ENCODE results near the gene HELZ.
A peak's percentile ranks its signal among the peaks of the same experiment; 100 is the strongest.
"Not testable (repeated sequence)": the region's sequence is repeated elsewhere in the genome, so short reads cannot be mapped to it uniquely, and the experiment has no call there.

Gene HELZ

GRCh38 chr17:67270416-67270815 lies 25.4 kb upstream of the HELZ start:
- DNase-seq = no peak

DNA sequence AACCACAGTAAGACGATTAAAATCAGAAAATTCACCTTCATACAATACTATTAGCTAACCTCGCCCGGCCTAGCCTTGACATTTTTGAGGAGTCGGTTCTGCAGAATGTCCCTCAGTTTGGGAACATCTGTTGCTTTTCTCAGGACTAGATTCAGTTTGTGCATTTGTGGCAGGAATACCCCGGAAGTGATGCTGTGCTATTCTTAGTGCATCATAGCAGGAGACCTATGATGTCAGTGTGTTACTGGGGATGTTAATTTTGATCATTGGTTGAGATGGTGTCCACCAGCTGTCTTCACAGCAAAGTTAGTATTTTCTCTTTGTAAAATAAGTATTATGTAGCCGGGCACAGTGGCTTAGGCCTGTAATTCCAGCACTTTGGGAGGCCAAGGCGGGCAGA lies 21.5 kb upstream of the HELZ start:
- DNase-seq = no peak

DNA sequence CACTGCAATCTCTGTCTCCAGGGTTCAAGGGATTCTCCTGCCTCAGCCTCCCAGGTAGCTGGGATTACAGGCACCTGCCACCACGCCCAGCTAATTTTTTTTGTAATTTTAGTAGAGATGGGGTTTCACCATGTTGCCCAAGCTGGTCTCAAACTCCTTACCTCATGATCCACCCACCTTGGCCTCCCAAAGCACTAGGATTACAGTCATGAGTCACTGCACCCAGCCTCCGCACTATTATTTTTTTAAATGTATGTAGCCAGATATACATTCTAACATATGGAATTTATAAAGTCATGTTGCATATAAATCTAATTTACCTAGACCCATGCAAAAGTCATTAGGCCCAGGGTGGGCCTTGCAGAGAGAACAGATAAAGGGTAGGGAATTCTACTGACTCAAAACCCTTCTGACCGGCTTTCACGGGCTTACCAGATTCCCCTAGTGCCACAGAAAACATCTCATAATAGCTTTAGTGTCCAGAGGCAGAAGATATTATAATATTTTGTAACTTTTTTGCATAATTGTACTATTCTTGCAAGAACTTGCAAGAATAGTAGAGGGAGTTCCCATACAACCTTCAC lies 20.5 kb upstream of the HELZ start:
- DNase-seq = no peak

GRCh38 chr17:67262435-67263117 lies 17.6 kb upstream of the HELZ start:
- DNase-seq = no peak

DNA sequence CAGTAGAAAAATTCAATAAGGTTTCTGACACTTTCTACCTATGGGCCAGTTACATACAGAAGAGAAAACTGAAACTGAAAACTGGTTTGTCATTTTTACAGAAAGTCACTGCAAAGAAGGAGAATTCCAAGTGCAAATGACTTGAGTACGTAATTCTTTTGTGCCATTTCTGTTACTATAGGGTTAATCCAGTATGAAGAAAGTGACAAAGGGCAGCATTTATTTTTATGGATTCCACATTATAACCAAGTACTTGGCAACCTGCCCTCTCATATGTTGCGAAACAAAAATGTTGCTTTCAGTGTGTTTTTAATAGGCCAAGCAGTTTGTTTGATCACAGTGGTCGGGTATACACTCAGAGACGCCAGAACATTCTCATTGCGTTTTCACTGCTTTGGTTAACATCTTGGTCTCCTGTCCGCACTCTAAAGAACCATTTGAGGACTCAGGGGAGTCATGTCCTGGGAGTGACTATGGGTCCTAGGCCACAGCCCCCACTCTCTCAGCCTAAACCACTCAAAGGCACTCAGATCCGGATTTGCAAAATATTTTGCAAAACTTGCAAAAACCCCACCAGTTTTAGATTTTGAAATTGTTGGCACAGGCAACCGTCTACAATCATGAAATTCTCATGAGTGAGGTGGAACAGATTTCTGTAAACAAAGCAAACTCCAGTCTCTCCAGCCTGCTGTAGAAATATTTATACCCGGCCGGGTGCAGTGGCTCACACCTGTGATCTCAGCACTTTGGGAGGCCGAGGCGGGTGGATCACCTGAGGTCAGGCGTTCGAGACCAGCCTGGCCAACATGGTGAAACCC lies 15.4 kb upstream of the HELZ start:
- DNase-seq = no peak

DNA sequence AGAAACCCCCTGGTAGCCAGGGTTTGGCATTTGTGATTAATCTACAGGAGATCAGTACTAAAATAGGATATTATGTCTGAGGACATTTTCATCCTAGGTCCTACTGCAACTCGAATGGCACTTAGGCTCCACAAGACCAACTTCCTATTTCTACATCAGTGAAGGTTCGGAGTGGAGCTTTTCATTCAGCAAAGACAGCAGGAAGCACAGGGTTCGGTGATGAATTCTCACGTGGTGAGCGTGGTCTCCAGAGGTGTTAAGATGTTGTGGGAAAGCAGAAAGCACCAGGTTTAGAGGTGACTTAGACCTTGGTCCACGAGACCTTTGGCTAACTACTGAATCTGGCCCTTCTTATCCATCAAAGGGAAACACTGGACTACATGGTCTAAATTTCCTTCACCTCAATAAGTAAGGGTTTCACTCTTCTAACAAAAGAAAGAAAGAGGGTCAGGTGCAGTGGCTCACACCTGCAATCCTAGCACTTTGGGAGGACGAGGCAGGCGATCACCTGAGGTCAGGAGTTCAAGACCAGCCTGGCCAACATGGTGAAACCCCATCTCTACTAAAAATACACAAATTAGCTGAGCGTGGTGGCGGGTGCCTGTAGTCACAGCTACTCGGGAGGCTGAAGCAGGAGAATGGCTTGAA lies 13.9 kb upstream of the HELZ start:
- DNase-seq = no peak

- no peak for DNase-seq
These were observed 11.2 kb upstream of the HELZ start for GRCh38 chr17:67256075-67256732.

DNA sequence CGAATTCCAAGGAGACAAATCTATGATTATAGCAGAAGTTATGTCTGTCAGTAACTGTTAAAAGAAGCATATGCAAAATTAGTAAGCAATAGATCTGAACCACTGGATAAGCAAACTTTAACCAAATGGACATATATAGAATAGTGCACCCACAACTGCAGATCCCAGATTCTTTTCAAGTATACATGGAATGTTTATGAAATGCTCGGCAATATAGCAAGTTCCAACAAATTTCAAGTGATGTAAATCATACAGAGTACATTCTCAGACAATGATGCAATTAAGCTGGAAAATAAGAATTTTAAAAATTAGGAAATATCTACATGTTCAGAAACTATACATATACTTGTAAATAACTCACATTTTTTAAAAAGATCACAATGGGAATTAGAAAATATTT lies 8.4 kb upstream of the HELZ start:
- DNase-seq = no peak

DNA sequence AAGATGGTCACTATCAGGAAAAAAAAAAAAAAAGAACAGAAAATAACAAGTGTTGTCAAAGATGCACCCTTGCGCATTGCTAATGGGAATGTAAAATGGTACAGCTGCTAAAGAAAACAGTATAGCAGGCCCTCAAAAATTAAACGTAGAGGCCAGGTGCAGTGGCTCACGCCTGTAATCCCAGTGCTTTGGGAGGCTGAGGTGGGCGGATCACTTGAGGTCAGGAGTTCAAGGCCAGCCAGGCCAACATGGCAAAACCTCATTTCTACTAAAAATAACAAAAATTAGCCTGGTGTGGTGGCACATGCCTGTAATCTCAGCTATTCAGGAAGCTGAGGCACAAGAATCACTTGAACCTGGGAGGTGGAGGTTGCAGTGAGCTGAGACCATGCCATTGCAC lies 6.6 kb upstream of the HELZ start:
- DNase-seq = not testable (repeated sequence)

DNA sequence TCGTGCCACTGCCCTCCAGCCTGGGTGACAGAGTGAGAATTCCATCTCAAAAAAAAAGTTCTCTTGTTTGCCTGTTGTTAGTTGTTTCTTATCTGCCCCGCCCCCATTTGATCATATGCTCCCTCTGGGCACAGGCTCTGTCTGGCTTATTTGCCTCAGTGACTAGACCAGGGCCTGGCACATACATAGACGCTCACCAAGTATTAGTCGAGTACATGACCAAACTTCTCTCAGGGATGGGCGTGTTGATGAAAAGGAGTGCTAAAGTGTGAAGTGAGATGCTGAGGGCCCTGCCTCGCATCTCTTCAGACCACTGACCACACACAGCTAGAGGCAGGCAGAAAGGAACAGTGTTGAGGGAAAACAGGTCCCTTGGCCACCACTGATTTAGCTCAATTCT lies 3.3 kb upstream of the HELZ start:
- DNase-seq = no peak

- no peak for DNase-seq
These were observed 2.5 kb upstream of the HELZ start for GRCh38 chr17:67247416-67247900.

DNA sequence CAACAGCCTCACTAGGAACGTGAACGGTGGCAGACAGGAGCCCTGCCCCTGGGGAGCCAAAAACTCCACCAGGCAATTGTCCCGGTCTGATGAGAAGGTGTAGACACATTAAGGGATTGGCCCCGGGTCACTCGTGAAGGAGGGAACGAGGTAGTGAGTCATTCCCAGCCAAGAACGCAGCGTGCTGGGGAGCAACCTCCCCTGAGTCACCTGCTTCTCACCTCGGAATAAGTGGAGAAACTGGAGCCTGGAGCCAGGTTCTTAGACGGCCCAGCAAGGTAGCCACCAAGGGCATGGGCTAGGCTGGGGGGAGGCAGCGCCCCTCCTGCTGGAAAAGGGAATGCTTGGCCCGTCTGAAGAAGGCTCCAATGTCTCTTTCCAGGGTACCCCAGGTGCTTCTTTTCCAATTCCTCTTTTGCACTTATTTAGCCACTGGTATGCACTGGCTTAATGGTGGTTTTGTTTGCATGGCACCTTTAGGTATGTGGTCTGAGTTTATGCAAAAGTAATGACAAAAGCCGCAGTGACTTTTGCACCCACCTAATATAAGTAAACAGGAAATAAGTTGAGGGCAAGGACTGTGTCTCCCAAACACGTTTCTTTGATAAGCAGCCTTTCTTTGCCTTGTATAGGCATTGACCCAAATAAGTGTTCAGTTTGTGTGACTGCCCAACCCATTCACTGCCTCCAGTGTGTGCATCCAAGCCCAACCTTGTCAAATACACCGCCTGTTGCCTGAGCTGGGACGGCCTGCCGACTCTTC lies 1.8 kb upstream of the HELZ start:
- no peak for DNase-seq

DNA sequence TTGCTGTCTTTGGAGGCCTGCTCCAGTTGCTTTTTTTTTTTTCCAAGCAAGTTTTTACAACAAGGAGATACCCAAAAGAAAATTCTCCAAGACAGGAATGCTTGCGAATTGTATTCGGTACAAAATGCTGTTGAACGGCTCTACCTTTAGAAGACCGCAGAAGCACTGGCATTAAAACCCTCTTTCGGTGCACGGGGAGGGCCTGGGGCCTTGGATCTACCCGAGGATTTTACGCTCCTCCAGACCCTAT lies 1.3 kb upstream of the HELZ start:
- no peak for DNase-seq

- DNase-seq = peak in 2 of 14 donors; percentile 10 to 16
These were observed 852 bp upstream of the HELZ start for GRCh38 chr17:67245694-67246402.

- peak in 3 of 14 donors; percentile 25 to 57 (median 54) for DNase-seq
These were observed 444 bp downstream of the HELZ start for GRCh38 chr17:67244431-67245072.

GRCh38 chr17:67243284-67243683 lies 1.7 kb downstream of the HELZ start:
- DNase-seq = no peak

DNA sequence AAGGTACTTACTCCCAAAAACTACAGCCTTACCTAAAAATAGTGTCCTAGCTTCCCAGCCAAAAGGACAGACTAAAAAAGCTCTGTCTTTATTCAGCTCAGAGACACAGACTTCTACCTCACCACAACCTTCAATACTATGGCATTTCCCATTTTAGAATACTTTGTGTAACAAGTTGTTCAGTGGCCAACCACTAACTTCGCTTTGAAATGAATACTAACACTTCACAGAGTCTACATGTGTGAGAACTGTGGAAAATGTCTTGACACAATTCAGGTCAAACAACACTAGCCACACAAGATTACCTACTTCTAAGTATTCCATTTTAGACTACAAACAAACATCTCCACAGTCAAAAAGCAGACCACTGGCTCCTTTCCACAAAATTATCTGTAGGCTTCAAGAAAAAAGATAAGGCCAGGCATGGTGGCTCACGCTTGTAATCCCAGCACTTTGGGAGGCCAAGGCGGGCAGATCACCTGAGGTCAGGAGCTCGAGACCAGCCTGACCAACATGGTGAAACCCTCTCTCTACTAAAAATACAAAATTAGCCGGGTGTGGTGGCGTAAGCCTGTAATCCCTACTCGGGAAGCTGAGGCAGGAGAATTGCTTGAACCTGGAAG lies 3.2 kb downstream of the HELZ start:
- no peak for DNase-seq

GRCh38 chr17:67239597-67239996 lies 5.4 kb downstream of the HELZ start:
- DNase-seq = no peak

GRCh38 chr17:67238991-67239390 lies 6.0 kb downstream of the HELZ start:
- no peak for DNase-seq

DNA sequence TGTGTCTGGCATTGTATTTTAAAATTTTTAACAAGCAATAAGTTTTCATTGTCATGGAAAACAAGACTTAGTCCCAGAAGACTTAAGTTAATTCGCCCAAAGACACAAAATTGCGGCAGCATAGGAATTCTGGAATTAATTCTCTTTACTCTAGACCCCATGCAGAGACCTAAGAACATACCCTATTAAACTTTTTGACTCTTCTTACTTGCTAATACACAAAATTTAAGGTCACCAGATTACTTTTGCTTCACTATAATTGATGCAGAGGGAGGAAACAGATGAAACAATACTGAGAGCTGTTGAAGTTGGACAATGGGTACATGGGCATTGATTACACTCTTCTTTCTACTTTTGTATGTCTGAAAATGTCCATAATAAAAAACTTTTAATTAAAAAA lies 12.6 kb downstream of the HELZ start:
- no peak for DNase-seq
